Measurements from ENCODE around the gene PTCHD4.

DNA sequence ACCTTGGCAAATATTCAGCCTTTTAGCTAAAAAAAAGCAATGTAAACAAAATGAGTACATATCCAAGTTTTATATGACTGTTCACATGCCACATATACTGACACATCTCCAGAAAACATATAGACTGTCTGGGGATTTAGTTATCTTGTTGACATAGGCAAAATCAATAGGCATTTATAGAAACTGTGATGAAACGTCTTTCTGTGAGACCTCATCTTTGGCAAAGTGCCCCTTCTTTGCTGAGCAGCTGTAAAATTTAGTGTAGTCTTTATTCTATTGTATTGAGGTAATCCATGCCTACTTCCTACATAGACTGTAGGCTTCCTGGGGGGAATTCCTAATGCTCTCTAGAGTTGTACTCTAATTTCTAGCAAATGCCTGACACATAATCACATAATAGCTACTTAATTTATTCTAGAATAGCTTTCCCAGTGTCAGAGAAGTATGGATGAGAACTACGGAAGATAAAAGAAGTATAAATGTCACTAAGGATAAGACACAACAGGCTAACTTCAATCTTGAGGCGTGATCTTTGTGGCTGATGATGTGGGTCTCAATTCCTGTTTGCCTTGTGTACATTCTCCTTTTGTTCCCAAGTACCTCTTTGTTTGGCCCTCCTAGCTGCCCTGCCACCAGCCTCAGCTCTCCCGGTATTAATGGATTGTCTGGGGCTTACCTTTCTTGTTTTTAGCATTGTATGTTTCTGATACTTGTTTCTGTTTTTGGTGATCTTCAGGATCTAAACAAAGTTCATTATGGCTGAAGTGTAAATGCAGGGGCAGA, 30.6 kb downstream of the PTCHD4 start:
- TF ChIP-seq, protein P1, sequence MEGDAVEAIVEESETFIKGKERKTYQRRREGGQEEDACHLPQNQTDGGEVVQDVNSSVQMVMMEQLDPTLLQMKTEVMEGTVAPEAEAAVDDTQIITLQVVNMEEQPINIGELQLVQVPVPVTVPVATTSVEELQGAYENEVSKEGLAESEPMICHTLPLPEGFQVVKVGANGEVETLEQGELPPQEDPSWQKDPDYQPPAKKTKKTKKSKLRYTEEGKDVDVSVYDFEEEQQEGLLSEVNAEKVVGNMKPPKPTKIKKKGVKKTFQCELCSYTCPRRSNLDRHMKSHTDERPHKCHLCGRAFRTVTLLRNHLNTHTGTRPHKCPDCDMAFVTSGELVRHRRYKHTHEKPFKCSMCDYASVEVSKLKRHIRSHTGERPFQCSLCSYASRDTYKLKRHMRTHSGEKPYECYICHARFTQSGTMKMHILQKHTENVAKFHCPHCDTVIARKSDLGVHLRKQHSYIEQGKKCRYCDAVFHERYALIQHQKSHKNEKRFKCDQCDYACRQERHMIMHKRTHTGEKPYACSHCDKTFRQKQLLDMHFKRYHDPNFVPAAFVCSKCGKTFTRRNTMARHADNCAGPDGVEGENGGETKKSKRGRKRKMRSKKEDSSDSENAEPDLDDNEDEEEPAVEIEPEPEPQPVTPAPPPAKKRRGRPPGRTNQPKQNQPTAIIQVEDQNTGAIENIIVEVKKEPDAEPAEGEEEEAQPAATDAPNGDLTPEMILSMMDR (IDR thresholded peaks at IDR 0.05), result no peak
- TF ChIP-seq POLR2A (IDR thresholded peaks at IDR 0.05), result no peak

Measured in heart left ventricle (tissue), 13 donors.